GM18505 (cell line): Measurements from ENCODE around the gene POLR2E.
A peak's percentile ranks its signal among the peaks of the same experiment; 100 is the strongest.
"Not testable (repeated sequence)": the region's sequence is repeated elsewhere in the genome, so short reads cannot be mapped to it uniquely, and the experiment has no call there.

Experiments used
- ATAC-seq: cut with Tn5 transposase; IDR thresholded peaks from one replicate; pipeline ENCODE4 v1.9.1; 2021; ENCODE audit not compliant: unreplicated experiment
- POLR2A ChIP-seq: IDR thresholded peaks from 4 replicates; pipeline ENCODE4 v1.6.1; 2011; ENCODE audit warnings: borderline replicate concordance; ENCODE audit not compliant: insufficient read depth, insufficient read length; ENCODE audit errors: extremely low read depth

POLR2E gene

DNA sequence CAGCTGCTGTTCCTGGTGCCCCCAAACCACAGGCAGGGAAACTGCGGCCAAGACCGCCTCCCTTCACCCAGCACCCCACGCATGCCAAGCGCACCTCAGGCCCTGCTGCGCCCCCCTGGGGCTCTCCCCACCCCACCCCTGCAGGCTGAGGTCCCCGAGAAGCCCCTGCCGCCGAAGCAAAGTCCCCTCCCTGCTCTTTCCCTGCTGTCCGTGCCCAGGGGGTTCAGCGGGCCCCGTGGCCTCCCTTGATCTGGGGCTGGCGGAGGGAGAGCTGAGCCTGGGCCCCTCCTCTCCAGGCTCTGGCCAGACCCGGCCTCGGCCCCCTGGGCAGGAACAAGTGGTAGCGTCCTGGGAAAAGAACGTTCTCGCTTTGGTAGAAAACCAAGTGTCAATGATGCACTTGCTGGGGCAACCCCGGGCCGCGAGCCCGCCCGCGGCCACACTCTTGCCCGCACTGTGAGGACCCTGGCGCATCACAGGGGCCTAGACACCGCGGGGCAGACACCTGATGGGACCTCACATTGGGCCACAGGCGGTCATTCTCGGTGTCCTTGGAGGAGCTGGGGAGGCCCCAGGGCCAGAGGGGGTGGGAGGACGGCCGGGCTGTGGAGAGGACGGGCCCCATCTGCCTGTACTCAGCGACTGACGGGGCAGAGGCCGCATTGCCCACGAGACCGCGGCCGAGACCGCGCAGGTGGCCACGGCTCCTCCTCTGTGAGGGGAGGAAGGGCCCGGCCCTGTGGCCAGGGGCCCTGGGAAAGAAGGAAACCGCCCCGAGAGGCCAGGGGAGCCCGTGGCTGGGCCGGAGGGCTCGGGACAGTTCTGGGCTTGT lies 37.6 kb upstream of the POLR2E start:
- peak; percentile 8 for ATAC-seq
- TF ChIP-seq POLR2A: no peak

DNA sequence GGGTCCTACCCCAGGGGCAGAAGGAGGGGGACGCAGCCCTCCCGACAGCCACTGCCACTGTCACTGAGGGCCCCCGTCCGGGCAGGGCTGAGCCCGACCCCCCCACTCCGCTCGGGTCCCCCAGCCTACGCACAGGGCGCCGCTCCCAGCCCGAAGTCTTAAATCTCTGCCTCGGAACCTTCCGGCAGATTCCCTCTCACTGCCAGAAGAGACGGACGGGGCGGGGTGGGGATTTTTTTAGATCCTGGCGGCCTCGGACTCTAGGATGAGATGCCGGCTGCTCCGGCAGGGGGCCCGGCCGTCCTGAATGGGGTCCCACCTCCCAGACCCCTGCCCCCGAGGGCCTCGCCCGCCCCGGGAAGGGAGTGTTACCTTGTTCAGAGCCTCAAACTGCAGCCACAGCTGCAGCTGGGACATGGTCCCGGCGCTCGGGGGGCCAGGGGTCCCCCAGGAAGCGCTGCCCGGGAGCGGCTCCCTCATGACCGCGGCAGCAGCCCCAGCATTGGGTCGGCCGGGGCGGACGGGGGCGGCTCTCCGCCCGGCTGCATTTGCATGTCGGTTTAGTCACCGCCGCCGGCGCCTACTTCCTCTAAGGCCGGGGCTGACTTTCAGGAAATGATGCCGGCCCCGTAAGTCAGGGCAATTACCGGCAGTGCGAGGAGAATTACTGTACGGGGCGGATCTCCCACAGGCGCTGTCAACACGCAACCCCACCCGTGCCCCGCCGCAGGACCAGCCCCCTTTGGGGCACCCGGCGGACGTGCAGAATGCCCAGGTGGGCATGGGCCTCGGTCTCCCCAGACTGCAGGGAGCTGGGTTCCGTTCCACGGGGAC lies 36.8 kb upstream of the POLR2E start:
- peak; percentile 49 for ATAC-seq
- TF ChIP-seq POLR2A: peak; percentile 71

DNA sequence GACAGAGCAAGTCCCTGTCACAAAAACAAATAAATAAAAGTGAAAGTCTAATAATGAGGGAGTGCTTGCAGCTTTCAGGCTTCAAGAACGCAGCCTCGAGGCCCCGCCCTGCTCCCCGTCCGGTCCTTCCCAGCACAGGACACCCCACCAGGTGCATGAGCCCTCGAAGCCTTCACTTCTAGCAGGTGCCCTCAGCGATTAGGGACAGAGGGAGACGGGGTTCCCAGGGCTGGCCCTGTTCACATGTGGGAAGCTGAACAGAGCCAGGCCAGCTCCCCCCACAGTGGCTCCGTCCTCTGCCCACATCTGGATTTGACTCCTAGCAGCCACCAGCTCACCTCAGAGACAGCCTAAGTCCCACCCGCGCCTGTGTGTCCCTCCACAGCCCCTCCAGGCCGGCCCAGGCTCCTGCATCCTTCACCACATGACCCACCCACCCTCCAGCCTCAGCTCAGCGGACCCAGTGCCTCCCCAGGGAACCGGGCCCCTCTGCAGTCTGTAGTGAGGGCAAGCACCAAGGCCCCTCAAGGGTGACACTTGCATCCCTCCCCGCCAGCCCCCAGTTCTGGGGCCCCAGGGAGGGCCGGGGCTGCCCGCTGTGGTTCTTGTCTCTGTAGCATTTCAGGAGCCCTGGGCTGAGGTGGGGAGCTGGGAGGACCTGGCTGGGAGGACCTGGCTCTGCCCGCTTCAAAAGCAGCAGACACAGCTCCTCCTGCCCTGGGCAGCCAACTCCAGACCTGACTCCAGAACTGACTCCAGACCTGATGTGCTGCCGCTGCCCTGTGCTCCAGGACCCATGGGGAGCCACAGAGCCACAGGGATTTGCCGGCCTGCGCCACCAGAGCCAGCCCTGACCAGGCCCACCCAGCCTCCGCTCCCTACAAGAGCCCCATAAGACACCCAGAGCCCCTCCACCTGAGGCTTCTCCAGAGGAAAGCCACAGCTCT lies 35.9 kb upstream of the POLR2E start:
- ATAC-seq: no peak
- peak; percentile 43 for TF ChIP-seq POLR2A

DNA sequence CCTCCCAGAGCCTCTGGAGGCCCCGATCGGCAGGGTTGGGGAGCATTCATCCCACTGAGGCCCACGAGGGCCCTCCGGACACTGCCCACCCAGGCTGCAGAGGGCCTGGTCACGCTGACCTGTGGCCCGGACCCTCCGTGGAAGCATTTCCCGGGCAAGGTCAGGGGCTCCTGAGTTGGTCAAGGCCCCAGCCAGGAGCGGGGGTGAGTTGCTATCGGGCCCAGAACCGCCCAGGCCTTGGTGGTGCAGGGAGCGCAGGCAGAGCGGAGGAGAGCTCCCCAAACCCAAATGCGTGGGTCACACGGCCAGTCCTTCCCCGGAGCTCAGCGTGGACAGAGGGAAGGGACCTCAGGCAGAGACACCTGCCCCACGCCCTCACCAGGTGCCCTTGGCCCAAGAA lies 34.4 kb upstream of the POLR2E start:
- TF ChIP-seq POLR2A: no peak
- ATAC-seq: no peak

DNA sequence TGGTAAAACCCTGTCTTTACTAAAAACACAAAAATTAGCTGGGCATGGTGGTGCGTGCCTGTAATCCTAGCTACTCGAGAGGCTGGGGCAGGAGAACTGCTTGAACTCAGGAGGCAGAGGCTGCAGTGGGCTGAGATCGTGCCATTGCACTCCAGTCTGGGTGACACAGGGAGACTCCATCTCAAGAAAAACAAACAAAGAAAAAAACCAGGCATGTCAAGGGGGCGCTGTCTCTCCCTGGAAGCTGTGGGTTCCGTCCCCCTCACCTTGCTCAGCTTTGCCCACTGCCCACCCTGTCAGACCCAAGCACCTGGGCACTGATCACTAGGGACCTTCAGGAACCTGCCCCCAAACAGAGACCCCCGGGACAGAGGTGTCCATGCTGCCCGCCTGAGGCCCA lies 33.9 kb upstream of the POLR2E start:
- ATAC-seq: not testable (repeated sequence)

DNA sequence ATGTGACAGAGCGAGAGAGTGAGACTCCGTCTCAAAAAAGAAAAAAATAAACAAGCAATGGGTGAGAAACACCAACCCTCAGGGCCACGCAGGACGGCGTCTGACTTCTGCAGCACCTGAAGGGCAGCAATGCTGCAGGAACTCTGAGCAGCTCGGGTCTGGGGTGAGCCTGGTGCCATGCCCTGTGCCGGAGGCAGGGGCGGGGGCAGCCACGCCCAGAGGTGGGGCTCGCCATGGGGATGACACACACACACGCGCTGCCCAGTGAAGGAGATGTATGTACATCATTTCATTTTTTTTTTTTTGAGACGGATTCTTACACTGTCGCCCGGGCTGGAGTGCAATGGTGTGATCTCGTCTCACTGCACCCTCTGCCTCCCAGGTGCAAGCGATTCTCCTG lies 32.9 kb upstream of the POLR2E start:
- no peak for ATAC-seq
- TF ChIP-seq POLR2A: no peak

DNA sequence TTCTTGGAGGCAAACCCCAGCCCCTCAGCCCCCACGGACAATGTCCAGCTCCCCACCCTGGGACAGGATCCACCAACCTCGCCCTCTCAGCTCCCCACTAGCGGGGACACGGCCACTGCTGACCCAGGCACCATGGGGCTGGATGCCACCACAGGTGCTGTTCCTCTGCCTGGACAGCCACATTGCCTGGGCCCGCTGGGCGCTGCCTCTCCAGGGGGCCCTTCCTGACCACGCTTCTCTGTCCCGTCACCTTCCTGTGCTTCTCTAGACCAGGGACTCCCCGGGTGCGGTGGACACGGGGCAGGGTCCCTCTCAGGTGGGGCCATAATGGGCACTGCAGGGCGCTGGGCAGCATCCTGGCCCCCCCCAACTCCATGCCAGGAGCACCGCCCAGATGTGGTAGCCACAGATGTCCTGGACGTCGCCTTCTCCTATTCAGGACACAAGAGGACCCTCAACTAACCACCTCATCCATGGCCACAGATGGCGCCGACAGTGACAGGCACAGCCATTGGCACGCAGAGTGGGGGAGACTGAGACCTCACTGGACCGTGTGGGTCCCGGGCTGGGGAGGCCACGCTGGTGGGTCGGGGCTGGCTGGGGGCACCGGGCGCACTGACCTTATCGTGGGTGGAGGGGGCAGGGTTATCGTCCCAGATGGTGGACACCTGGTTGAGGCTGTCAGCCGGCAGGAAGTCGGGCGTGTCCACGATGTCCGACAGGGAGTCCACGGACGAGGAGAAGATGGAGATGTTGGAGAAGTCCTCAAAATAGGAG lies 32.0 kb upstream of the POLR2E start:
- ATAC-seq: no peak
- TF ChIP-seq POLR2A: no peak

DNA sequence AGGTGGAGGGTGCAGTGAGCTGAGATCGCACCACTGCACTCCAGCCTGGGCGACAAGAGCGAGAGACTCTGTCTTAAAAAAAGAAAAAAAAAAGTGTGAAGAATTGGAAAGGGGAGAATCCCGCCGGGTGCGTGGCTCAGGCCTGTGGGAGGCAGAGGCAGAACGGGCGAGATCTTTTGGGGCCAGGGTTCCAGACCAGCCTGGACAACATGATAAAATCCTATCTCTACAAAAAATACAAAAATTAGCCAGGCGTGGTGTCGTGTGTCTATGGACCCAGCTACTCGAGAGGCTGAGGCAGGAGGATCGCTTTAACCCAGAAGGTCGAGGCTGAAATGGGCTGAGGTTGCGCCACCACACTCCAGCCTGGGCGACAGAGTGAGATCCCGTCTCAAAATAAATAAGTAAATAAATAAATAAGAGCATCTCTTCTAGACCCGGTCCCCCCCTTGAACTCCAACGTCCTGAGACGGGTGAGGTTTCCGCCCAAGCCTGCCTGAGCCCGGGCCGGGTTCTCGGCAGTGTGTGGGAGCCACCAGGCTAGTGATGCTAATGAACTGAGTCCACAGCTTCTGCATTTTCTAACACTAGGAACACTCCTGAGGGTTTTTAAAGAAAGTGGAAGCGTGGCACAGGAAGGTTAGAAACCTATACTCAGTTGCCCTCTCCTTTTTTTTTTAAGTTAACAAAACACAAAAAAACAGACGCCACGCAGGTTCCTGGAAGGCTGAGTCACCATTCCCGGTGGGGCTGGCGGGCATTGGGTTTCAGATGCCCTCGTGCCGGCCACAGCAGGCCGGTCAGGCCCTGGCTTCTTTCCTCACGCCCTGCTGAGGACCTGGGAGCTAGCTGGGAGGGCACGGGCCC lies 30.7 kb upstream of the POLR2E start:
- ATAC-seq: no peak
- no peak for TF ChIP-seq POLR2A

DNA sequence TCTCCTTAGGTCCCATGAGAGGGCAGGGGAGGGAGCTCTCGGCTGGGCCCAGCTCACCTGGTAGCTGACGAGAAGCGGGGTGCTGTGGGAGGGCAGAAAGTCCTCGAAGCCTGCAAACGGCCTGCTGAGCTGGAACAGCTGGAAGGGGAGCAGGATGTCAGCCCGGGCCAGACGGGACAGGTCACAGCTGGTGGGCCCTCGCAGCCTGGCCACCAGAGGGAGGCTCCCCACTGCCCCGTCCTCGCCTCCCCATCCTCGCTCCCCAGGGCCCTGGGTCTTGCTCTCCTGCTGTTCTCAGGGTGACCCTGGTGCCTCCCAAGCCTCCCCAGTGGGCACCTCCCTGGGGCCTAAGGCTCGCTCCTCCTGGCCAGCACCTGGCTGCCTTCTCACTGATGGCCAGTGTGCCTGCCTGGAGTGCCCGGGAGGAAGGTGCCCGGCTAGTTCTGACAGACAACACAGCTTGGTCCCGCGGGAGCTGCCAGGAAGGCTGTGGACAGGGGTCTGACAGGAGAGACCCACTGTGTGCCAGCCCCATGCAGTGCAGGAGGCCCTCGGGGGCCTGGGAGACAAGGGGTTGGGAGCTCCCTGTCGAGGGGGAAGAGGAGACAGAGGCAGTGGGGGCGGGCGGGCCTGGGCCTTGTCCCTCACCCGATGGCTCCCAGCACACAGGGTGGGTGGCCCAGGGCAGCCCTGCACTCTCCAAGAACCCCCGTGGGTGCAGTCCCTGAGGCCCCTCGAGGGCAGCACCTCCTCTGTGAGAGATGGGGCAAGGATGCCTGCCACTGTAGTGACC lies 28.9 kb upstream of the POLR2E start:
- ATAC-seq: no peak
- no peak for TF ChIP-seq POLR2A

DNA sequence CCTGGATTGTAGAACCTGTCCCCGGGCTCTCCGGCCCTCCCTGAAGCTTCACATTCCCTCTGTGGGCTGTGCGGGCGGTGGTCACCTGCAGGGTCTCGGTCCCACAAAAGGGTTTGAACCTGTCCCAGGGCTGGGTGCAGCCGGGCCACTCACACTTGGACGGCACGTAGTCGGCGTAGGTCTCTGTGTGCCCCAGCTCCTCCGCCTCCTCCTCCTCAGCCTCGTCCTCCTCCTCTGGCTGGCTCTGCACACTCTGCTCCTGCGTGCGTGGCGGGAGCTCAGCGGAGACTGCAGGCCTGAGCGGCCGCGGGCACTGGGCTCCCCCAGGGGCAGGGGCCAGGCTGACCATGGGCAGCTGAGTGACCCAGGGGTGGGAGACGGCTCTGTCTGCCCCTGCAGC lies 28.2 kb upstream of the POLR2E start:
- ATAC-seq: no peak
- no peak for TF ChIP-seq POLR2A

DNA sequence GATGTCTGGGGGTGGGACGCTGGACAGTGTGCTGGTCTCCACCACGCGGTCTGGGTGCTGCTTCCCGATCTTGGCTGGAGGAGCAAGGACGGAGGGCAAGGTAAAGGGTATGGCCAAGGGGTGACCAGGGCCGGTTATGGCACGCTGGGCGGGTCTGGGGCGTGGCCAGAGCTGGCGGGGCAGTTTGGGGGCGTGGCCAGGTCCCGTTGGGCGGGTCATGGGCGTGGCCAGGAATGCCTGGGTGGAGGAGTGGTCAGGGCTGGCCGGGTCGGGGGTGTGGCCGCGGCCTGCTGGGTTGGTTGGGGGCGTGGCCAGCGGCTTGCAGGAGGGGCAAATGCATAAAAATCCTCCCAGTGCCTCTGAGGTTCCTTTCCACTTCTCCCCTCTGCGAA lies 27.8 kb upstream of the POLR2E start:
- ATAC-seq: no peak
- no peak for TF ChIP-seq POLR2A
